Globus pallidus (tissue), 1 donor: ENCODE measurements around the gene PANK4.

Experiments
- DNase-seq: peaks from one replicate; pipeline ENCODE4 v3.0.0-alpha.2; 2015; ENCODE audit warnings: low spot score

PANK4 gene

GRCh38 chr1:2528966-2529783 lies 2.8 kb upstream of the PANK4 start:
- no peak for DNase-seq

- DNase-seq, result no peak
Measured at GRCh38 chr1:2528611-2528965, 2.2 kb upstream of the PANK4 start.

- no peak for DNase-seq
Measured at GRCh38 chr1:2528016-2528415, 1.6 kb upstream of the PANK4 start.

GRCh38 chr1:2527556-2527860 lies 1.1 kb upstream of the PANK4 start:
- no peak for DNase-seq

GRCh38 chr1:2526824-2527555 lies 594 bp upstream of the PANK4 start:
- DNase-seq, result peak; percentile 80

- no peak for DNase-seq
Measured at GRCh38 chr1:2525572-2525919, 850 bp downstream of the PANK4 start.

- DNase-seq, result no peak
Measured at GRCh38 chr1:2523891-2524609, 2.3 kb downstream of the PANK4 start.

- DNase-seq, result no peak
Measured at GRCh38 chr1:2523191-2523890, 3.1 kb downstream of the PANK4 start.

- no peak for DNase-seq
Measured at GRCh38 chr1:2522230-2522629, 4.2 kb downstream of the PANK4 start.

GRCh38 chr1:2520806-2521205 lies 5.6 kb downstream of the PANK4 start:
- no peak for DNase-seq

GRCh38 chr1:2520206-2520605 lies 6.2 kb downstream of the PANK4 start:
- no peak for DNase-seq

- no peak for DNase-seq
Measured at GRCh38 chr1:2519729-2520128, 6.7 kb downstream of the PANK4 start.

GRCh38 chr1:2519029-2519685 lies 7.2 kb downstream of the PANK4 start:
- DNase-seq, result no peak

GRCh38 chr1:2518528-2518927 lies 7.9 kb downstream of the PANK4 start:
- DNase-seq, result no peak

- DNase-seq, result no peak
Measured at GRCh38 chr1:2517966-2518365, 8.4 kb downstream of the PANK4 start.

GRCh38 chr1:2516946-2517345 lies 9.4 kb downstream of the PANK4 start:
- no peak for DNase-seq

- DNase-seq, result no peak
Measured at GRCh38 chr1:2516124-2516523, 10.3 kb downstream of the PANK4 start.

GRCh38 chr1:2515763-2516080 lies 10.7 kb downstream of the PANK4 start:
- no peak for DNase-seq

GRCh38 chr1:2514863-2515762 lies 11.3 kb downstream of the PANK4 start:
- DNase-seq, result no peak

- no peak for DNase-seq
Measured at GRCh38 chr1:2513939-2514652, 12.3 kb downstream of the PANK4 start.
